NCI-H82 (cell line): ENCODE data around the gene PDIA2.

Experiments used
- DNase-seq: peaks from one replicate; lab custom pipeline; 2025; lab: John Stamatoyannopoulos, UW

The PDIA2 gene

GRCh38 chr16:280005-280460, 2.9 kb upstream of the PDIA2 start:
- DNase-seq, result no peak

GRCh38 chr16:280552-280951, 2.4 kb upstream of the PDIA2 start, which contains the start of gene ARHGDIG:
Gene ARHGDIG, plus strand, starts transcription at chr16:280591. Its CDS starts 90 bp downstream, at chr16:280681.
- no peak for DNase-seq

DNA sequence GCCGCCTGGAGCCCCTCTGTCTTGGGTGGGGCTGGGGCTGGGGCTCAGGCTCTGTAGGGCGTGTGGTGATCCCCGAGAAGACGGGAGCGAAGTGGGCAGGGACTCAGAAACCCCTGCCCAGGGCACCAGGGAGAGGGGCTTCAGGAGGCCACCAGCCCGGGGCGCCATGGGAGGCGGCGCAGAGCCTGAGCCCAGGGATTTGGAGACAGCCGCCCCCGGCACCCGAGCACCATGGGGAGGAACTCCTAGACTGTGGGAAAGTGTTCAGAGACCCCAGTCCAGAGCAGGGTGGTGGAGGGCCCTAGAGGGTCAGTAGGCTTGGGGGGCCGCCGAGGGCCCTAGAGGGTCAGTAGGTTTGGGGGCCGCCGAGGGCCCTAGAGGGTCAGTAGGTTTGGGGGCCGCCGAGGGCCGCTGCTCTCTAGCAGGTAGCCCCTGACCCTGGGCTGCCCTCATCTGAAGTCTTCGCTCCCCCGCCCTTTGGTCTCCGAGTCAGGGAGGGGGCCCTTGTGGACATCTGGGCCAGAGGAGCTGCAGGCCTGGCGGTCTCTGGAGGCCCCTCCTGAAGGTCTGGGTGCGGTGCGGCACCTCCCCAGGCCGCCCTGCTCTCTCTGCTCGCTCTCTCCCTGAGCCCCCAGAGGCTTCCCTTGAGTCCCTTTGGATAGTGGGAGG, 1.8 kb upstream of the PDIA2 start:
- DNase-seq, result no peak

DNA sequence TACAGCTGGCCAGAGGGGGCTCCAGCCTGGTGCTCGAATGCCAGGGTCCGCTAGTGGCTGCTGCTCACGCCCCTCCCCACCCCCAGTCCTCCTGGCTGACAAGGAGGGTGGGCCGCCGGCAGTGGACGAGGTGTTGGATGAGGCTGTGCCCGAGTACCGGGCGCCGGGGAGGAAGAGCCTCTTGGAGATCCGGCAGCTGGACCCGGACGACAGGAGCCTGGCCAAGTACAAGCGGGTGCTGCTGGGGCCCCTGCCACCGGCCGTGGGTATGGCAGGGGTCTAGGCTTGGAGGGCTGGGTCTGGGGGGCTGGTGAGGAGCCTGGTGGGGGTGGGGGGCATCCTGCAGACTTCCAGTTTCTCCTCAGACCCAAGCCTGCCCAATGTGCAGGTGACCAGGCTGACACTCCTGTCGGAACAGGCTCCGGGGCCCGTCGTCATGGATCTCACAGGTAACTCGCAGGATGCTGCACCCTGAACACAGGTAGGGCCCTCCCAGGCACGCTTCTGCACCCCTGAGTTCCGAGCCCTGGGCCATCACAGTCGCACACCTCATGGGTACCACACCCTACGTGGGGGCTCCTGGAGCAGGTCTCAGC, 1.2 kb upstream of the PDIA2 start:
- DNase-seq, result no peak

DNA sequence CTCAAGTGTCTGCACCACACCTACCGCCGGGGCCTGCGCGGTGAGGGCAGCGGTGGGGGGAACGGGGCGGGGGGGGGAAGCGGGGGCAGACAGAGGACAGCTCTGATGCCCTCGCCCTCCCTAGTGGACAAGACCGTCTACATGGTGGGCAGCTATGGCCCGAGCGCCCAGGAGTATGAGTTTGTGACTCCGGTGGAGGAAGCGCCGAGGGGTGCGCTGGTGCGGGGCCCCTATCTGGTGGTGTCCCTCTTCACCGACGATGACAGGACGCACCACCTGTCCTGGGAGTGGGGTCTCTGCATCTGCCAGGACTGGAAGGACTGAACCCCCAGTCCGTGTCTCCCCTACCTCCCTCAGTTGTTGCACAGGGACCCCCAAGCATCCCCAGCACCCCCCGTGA, 473 bp upstream of the PDIA2 start:
- no peak for DNase-seq

- no peak for DNase-seq
Observed at GRCh38 chr16:284204-285120, 1.5 kb downstream of the PDIA2 start.

DNA sequence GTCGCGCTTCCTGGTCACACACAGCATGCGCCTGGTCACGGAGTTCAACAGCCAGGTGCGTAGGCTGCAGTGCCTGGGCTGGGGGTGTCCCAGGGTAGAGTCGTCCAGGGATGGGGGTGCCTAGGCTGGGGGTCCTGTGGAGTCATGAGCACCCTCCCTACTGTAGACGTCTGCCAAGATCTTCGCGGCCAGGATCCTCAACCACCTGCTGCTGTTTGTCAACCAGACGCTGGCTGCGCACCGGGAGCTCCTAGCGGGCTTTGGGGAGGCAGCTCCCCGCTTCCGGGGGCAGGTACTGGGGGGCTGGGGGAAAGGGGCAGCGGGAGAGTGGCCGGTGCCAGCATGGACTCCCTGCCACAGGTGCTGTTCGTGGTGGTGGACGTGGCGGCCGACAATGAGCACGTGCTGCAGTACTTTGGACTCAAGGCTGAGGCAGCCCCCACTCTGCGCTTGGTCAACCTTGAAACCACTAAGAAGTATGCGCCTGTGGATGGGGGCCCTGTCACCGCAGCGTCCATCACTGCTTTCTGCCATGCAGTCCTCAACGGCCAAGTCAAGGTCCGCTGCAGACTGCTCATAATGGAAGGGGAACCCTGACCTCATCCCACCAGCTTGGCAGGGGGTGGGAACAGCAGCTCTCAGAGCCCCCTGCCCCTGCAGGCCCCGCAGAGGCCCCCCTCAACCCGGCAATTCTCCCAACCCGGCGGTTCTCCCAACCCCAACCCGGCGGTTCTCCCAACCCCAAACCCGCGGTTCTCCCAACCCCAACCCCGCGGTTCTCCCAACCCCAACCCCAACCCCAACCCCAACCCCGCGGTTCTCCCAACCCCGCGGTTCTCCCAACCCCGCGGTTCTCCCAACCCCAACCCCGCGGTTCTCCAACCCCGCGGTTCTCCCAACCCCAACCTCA, 2.4 kb downstream of the PDIA2 start:
- no peak for DNase-seq

DNA sequence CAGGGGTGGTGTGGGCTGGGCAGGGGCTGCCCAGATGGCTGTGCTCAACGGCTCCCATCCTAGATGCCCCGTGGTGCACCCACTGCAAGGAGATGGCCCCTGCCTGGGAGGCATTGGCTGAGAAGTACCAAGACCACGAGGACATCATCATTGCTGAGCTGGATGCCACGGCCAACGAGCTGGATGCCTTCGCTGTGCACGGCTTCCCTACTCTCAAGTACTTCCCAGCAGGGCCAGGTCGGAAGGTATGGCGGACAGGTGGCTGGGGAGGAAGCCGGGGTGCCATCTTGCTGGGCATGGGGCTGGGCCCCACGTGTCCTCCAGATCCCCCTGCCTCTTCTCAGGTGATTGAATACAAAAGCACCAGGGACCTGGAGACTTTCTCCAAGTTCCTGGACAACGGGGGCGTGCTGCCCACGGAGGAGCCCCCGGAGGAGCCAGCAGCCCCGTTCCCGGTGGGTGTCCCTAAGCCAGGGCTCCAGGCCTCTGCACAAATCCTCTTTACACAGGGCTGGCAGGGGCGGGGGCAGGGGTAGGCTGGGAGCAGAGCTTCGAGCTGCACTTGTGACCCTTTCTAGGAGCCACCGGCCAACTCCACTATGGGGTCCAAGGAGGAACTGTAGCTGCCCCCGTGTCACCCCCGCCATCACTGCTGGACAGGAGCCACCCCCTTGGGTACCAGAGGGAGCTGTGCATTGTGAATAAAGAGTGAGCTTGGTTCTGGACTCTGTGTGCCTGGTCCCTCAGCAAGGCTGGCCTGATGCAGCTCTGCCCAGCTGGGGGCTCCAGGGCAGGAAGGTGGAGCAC, 3.7 kb downstream of the PDIA2 start:
- DNase-seq, result no peak

- DNase-seq, result no peak
Observed at GRCh38 chr16:287298-287811, 4.4 kb downstream of the PDIA2 start.

DNA sequence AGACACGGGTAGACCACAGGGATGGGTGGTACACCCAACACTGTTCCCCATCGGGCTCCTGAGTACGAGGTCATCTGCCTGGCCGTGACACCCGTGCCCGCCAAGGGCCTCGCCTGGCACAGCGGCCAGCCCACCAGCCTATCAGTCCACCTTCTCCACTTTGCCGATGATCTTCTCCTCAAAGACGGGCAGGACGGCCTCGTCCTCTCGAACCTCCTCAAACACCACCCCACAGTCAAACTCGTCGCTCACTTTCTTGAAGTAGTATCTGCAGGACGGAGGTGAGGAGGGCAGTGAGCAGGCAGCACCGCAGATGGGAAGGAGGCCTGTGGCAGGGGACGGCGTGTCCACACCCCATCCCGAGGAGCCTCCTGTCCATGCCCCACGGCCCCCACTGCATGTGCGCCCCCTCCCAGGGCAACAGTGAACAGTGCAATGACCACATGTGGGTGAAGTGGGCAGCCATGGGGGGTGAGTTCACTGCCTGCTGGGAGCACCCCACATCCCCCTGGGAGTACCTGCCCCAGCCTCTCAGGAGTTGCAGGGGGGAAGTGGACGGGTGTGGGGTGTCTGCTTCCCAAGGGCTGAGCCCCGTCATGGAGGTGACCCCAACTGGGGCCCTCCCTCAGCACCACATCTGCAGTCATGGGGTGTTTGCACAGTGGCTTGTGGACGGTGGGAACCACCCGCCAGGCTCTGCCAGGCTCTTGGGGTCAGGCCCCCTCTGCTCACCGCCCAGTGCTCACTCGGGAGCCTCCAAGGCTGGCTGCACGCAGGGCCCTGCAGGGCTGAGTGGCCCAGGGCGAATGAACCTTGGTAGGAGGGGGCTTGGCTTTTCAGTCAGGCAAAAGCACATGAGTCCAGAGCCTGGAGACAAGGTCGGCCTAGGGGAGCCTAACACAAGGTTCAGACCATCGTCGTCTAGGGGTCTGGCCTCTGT, 5.3 kb downstream of the PDIA2 start:
- DNase-seq, result no peak

DNA sequence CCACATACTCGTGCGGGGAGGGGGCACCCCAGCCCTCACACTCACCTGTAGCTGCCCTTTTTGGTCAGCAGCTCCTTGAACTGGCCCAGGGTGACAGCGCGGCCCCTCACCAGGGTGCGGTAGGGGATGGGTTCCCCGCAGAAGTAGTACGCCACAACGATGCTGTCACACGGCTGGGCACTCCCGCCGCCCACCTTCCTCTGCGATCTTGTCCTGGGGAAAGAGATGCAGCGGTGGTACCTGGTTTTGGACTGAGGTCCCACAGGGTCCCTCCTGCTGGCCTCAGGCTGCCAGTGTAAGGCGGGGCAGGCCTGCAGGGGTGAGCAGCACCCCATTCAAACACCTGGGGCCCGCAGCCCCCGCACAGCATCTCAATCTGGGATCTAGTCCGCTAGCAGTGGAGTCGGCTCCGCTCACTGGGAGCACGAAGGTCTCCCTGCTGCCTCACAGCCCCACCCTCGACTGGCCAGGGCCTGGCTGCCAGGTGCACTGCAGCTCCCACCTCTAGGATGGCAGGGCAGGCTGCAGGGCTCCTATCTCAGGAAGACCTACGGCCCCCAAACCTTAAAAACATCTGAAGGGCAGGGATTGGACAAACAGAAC, 6.5 kb downstream of the PDIA2 start:
- DNase-seq, result no peak

GRCh38 chr16:290015-290680, 7.2 kb downstream of the PDIA2 start:
- DNase-seq, result no peak

DNA sequence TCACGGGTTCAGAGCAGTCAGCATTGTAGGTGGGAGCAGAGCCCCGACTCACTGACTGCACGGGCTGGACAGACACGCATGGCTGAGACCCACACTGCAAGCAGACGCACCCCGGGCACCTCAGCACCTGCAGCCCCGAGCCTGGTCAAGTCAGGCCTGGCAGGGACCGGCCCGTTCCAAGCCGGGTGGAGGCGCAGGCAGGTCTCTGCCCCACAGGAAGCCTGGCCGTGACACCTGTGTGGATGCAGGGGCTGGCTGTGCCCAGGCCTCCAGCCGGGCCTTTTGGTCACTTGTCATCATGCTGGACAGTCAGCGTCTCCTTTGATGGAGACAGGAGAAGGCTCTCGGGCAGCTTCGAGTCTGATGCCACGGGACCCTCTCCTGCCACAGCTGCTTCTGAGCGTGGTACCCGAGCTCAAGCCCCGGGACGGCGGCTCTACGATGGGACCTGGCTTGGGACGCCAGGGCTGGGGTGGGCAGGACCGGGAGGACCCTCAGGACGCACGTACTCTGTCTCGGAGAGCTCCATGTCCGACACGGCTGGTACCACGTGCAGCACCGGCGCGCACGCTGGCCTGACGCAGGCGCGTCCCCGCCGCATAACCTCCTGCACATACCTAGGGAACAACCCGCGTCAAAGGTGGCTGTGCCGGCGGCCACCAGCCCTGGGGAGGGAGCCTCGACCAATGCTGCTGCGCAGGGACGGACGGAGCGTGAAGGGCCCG, 7.9 kb downstream of the PDIA2 start:
- DNase-seq, result no peak

DNA sequence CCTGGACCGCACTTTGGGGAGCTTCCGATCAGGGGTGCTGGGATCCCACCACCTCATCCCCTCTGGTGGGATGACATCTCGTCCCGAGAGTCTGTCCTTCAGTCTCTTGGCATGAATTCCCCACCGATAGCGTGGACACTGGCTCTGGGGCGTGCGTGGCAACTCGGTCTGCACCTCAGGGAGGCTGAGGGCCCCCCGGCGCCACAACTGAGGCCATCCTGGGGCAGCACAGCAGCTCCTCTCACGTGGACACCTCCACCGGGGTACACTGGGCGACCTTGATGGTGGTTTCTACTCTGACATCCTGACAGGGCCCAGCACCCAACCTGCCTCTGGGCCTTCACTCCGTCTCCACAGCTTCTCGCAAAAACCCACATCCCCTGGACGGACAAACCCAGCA, 8.6 kb downstream of the PDIA2 start:
- DNase-seq, result no peak

DNA sequence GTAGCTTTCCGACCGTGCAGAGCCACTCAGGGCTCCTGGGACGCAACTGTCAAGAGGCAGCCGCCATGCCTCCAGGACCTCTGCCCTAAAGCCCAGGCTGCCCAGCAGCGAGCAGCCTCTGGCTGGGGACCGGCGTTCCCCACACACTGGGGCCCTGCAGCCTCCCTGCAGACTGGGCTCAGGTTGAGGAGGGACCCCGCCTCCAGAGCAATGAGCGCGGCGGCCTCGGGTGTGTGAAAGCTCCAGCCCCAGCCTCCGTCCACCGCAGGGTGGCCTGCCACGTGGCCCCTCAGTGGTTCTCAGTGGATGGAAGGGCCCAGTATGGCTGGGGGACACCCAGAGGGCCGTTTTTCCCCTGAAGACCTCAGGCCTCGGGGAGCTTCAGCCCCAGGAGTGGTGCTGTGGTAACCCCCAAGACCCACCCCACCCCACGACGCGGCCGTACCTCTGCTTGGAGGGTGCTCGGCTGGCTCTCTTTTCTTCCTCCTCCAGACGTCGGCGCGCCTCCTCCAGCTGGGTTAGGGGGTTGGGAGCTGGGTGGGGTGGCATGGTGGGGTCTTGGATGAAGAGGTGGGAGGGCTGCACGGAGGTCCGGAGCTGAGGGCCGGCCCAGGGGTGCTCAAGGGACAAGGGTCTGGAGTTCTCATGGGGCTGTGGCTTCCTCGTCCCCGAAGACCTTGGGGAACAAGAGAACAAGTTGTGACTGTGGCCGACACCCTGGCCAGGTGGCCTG, 10.2 kb downstream of the PDIA2 start:
- no peak for DNase-seq

DNA sequence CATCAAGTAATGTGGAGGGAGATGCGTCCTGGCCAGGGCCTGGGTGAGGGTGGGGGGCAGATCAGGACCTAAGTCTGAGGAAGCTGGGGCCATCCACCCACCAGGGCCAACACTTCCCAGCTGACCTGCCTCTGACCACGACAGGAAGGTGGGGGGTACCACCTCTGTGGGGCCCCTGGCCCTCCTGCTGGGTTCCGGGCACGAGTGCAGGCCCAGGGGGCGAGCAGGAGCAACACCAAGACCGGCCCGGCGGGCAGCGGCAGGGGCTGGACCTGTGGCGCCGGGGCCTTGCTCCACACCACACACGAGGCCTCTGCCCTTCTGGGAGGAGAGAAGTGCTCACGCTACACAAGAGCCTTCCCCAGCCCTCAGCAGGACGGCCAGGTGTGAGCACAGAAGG, 13.3 kb downstream of the PDIA2 start:
- no peak for DNase-seq

DNA sequence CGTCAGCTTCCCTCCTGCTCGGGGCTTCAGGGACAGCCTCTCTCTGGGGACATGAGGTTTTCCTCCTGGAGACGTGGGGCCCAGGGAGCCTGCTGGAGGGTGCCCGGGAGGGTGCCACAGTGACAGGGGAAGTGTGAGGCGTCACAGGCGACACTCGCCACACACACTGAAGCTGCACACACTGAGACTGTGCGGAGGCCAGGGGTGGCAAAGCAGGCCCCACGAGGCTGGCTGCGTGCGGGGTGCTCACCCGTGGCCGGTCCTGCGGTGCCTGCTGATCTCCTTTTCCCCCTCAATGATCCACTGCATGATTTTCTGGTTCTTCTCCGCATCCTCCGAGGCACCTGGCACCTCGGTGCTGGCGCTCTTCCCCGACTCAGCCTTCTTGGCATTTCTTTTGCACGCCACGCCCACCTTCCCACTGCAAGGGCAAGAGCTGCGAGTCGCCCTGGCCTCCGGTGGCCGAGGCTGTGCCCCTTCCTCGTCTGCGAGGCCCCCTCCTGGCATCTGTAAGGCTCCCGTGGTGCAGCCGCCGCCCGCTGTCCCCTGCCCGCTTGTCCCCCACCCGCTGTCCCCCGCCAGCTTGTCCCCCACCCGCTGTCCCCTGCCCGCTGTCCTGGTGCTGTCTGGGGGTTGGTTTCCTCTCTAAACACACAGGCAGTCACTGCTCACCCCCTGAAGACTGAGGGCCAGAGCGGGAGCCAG, 14.0 kb downstream of the PDIA2 start:
- DNase-seq, result no peak
